A673 (cell line): ENCODE data around the gene ZNF519. TPM values are rescaled to one million over a fixed set of nuclear protein-coding genes. Genes with fewer than 3 reads are reported as not detected.
"Not testable (repeated sequence)": the region's sequence is repeated elsewhere in the genome, so short reads cannot be mapped to it uniquely, and the experiment has no call there.

ENCODE experiments used
- BruUV-seq: library from RNA; stranded (reverse); fragments of 400-500 nt; replicated peaks from 2 replicates; lab custom pipeline; 2021; lab: Mats Ljungman, UMichigan
- CTCF ChIA-PET: fragments of 300-600 bp; sonication (Branson Sonifier 250); formaldehyde crosslinking; loops from one replicate; lab custom pipeline; 2022; ENCODE audit warnings: antibody characterized with exemption; lab: Charles Lee
- POLR2A ChIA-PET: fragments of 300-600 bp; sonication (Branson Sonifier 250); formaldehyde crosslinking; loops from one replicate; lab custom pipeline; 2022; ENCODE audit warnings: antibody characterized with exemption; ENCODE audit not compliant: low non-redundant PET; lab: Charles Lee
- DNase-seq: peaks from one replicate; pipeline ENCODE4 v3.0.0-alpha.2; 2015; ENCODE audit warnings: low spot score
- H3K27ac ChIP-seq: fragments of 200-600 bp; sonication (generic); 2 replicates; pipeline ENCODE4 v1.5.1; 2016; ENCODE audit warnings: mixed run types, low read depth, mild to moderate bottlenecking, mixed read lengths, antibody characterized with exemption, low read length; ENCODE audit not compliant: poor library complexity, severe bottlenecking
- H3K27me3 ChIP-seq: fragments of 200-600 bp; sonication (generic); replicated peaks from 2 replicates; pipeline ENCODE4 v1.6.1; 2017; ENCODE audit warnings: mixed run types, low read depth, mild to moderate bottlenecking, mixed read lengths, antibody characterized with exemption, low read length; ENCODE audit not compliant: insufficient read depth, poor library complexity
- H3K36me3 ChIP-seq: fragments of 200-600 bp; sonication (generic); 2 replicates; pipeline ENCODE4 v1.6.1; 2016; ENCODE audit warnings: mixed run types, mild to moderate bottlenecking, mixed read lengths, antibody characterized with exemption, low read length; ENCODE audit not compliant: insufficient read depth, poor library complexity, severe bottlenecking
- H3K4me1 ChIP-seq: fragments of 200-600 bp; sonication (generic); 2 replicates; pipeline ENCODE4 v1.6.1; 2017; ENCODE audit warnings: mixed run types, mild to moderate bottlenecking, mixed read lengths, antibody characterized with exemption, low read length; ENCODE audit not compliant: insufficient read depth, poor library complexity, severe bottlenecking
- H3K4me3 ChIP-seq: fragments of 200-600 bp; sonication (generic); 2 replicates; pipeline ENCODE4 v1.5.1; 2016; ENCODE audit warnings: low read depth, mixed run types, mild to moderate bottlenecking, mixed read lengths, low read length; ENCODE audit not compliant: poor library complexity, severe bottlenecking
- H3K9me3 ChIP-seq: fragments of 200-600 bp; sonication (generic); 2 replicates; pipeline ENCODE4 v1.6.1; 2016; ENCODE audit warnings: mixed run types, low read depth, mild to moderate bottlenecking, mixed read lengths, antibody characterized with exemption, low read length; ENCODE audit not compliant: poor library complexity, severe bottlenecking
- intact Hi-C: fragments of 100-400 bp; cut with micrococcal nuclease; formaldehyde crosslinking; loops from one replicate; pipeline ENCODE4 v1.10.0; 2022; ENCODE audit not compliant: unreplicated experiment
- total RNA-seq: library from RNA; stranded (reverse); gene quantifications from 2 replicates; pipeline ENCODE4 v1.2.3, GENCODE V29; 2021

ZNF519 gene
- total RNA-seq, 1 experiment from 2014 or later: 27.5 TPM

GRCh38 chr18:14170367-14171036 is 38.3 kb upstream of the ZNF519 start:
- POLR2A ChIA-PET, BruUV-seq, H3K9me3 ChIP-seq, H3K36me3 ChIP-seq, H3K4me3 ChIP-seq, CTCF ChIA-PET, H3K27me3 ChIP-seq, intact Hi-C loops, H3K4me1 ChIP-seq, DNase-seq, H3K27ac ChIP-seq: not testable (repeated sequence)

- POLR2A ChIA-PET, H3K4me1 ChIP-seq, H3K27ac ChIP-seq, BruUV-seq, H3K4me3 ChIP-seq, H3K27me3 ChIP-seq, H3K9me3 ChIP-seq, intact Hi-C loops, DNase-seq, H3K36me3 ChIP-seq, CTCF ChIA-PET: not testable (repeated sequence)
These were observed 30.7 kb upstream of the ZNF519 start for GRCh38 chr18:14162915-14163314.

GRCh38 chr18:14151564-14152113 is 19.4 kb upstream of the ZNF519 start:
- DNase-seq, H3K4me1 ChIP-seq, CTCF ChIA-PET, POLR2A ChIA-PET, BruUV-seq, H3K27me3 ChIP-seq, intact Hi-C loops, H3K36me3 ChIP-seq, H3K27ac ChIP-seq, H3K9me3 ChIP-seq, H3K4me3 ChIP-seq: not testable (repeated sequence)

- DNase-seq, intact Hi-C loops, H3K27me3 ChIP-seq, H3K4me3 ChIP-seq, H3K9me3 ChIP-seq, POLR2A ChIA-PET, CTCF ChIA-PET, H3K27ac ChIP-seq, BruUV-seq, H3K36me3 ChIP-seq, H3K4me1 ChIP-seq: not testable (repeated sequence)
These were observed 18.5 kb upstream of the ZNF519 start for GRCh38 chr18:14150766-14151165.

GRCh38 chr18:14149916-14150420 is 17.7 kb upstream of the ZNF519 start:
- H3K4me1 ChIP-seq, H3K27me3 ChIP-seq, CTCF ChIA-PET, intact Hi-C loops, DNase-seq, H3K27ac ChIP-seq, H3K9me3 ChIP-seq, H3K36me3 ChIP-seq, BruUV-seq, H3K4me3 ChIP-seq, POLR2A ChIA-PET: not testable (repeated sequence)

GRCh38 chr18:14149121-14149850 is 17.1 kb upstream of the ZNF519 start:
- H3K9me3 ChIP-seq, intact Hi-C loops, H3K4me1 ChIP-seq, H3K27me3 ChIP-seq, H3K27ac ChIP-seq, BruUV-seq, DNase-seq, CTCF ChIA-PET, H3K4me3 ChIP-seq, POLR2A ChIA-PET, H3K36me3 ChIP-seq: not testable (repeated sequence)

- H3K4me1 ChIP-seq, CTCF ChIA-PET, H3K36me3 ChIP-seq, BruUV-seq, intact Hi-C loops, H3K27ac ChIP-seq, POLR2A ChIA-PET, DNase-seq, H3K9me3 ChIP-seq, H3K4me3 ChIP-seq, H3K27me3 ChIP-seq: not testable (repeated sequence)
These were observed 16.0 kb upstream of the ZNF519 start for GRCh38 chr18:14147935-14148865.
